Placental epithelial cell (primary cell): ENCODE data around the gene SRPK3. TPM values are rescaled to one million over a fixed set of nuclear protein-coding genes. Genes with fewer than 3 reads are reported as not detected.

ENCODE experiments used
- total RNA-seq: library from RNA; depleted of rRNA; stranded (reverse); fragments of >200 nt; gene quantifications from 2 replicates; pipeline ENCODE4 v1.2.3, GENCODE V29; 2012

Gene SRPK3, protein sequence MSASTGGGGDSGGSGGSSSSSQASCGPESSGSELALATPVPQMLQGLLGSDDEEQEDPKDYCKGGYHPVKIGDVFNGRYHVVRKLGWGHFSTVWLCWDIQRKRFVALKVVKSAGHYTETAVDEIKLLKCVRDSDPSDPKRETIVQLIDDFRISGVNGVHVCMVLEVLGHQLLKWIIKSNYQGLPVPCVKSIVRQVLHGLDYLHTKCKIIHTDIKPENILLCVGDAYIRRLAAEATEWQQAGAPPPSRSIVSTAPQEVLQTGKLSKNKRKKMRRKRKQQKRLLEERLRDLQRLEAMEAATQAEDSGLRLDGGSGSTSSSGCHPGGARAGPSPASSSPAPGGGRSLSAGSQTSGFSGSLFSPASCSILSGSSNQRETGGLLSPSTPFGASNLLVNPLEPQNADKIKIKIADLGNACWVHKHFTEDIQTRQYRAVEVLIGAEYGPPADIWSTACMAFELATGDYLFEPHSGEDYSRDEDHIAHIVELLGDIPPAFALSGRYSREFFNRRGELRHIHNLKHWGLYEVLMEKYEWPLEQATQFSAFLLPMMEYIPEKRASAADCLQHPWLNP
- under 0.01 and 1.1 TPM in 2 replicates for total RNA-seq

DNA sequence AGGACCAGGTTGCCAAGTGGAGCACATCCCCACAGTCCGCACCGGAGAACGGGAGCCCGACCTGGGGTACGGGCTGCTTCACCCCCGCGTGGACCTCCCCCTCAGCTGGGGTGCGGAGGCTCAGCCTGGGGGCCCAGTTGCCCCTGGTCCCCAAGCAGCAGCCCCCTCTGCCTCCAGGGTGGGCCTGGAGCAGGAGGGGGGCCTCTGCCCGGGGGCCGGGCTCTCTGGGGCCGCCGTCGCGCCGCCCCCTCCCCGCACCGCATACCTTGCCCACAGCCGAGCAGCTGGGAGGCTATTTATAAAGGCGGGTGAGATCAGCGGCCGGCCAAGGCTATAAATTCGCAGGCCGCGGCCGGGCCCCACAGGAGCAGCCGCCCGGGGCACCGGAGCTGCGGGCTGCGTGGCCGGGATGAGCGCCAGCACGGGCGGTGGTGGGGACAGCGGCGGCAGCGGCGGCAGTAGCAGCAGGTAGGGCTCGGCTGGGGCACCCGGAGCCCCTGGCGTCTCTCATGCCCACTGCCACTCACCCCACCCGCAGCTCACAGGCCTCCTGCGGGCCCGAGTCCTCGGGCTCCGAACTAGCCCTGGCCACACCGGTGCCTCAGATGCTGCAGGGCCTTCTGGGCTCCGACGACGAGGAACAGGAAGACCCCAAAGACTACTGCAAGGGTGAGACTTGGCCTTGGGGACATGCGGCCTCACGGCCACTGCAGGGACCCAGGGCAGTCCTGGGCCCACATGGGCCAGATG lies at the start of gene SRPK3:
Gene SRPK3 (plus strand): TSS at position 364 of the 750 bp plus-strand sequence. CDS start 46 bp downstream, at position 410.

DNA sequence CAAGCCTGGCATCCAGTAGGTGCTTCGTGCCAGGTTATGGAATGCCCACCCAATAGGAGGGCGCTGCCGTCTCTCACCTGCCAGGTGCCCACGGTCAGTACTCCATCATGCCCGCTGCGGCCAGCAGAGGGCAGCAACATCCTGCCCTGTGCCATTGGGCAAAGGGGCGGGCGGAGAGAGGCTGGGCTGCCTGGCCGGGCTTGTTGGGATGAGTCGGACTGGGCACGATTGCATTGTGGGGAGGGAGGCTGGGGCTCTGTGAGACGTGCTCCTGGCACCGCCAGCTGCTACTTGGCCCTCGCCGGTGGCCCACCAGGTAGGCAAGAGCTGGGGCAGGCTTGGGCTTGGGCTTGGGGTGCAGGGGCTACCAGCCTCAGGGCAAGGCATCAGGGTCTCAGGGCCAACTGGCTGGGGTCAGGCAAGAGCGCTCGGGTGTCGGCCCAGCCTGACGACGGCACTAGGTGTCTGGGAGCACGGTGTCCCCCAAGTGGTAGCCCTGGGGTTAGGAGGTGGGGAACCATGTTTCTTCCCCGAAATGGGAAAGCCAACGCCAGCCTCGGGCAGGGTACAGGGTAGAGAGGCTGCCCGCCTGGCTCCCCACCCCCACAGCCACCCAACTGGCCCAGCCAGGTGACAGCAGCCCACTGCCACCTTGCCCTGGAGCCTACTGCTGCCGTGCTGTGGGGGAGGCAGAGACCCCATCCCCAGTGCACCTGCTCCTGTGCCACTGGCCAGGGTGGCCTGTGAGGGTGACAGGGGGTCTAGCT lies 16.7 kb upstream of the SRPK3 start, which contains the start of gene PLXNB3:
Gene PLXNB3 (plus strand): TSS at position 261 of the 767 bp plus-strand sequence. CDS start 1,287 bp downstream, outside the sequence.

GRCh38 chrX:153794018-153794896 lies 13.4 kb downstream of the SRPK3 start, which contains the start of the genes IDH3G and SSR4:
TSS of gene IDH3G (minus strand) at chrX:153794375. CDS start at chrX:153794326, 49 bp downstream.
TSS of gene SSR4 (plus strand) at chrX:153794668. CDS start at chrX:153794688, 20 bp downstream.

GRCh38 chrX:153829799-153830639 lies 49.2 kb downstream of the SRPK3 start, which contains the start of gene PDZD4:
TSS of gene PDZD4 (minus strand) at chrX:153830544. CDS start at chrX:153830298, 246 bp downstream.

Other genes starting within 250 kb of the SRPK3 start
- 22.0 and 35.5 TPM in 2 replicates for gene CCNQ, start 181.9 kb upstream of the SRPK3 start, total RNA-seq
- gene DUSP9, start 133.8 kb upstream of the SRPK3 start, total RNA-seq = under 0.01 and 0.54 TPM in 2 replicates
- gene PNCK, start 107.2 kb upstream of the SRPK3 start, total RNA-seq = 5.1 TPM in 1 of 2 replicates, not detected in the other
- gene SLC6A8, start 93.1 kb upstream of the SRPK3 start, total RNA-seq = 2.7 and 4.0 TPM in 2 replicates
- 90.3 and 146 TPM in 2 replicates for gene BCAP31, start 56.7 kb upstream of the SRPK3 start, total RNA-seq
- 11.0 and 12.4 TPM in 2 replicates for gene ABCD1, start 56.2 kb upstream of the SRPK3 start, total RNA-seq
- gene PLXNB3, start 16.8 kb upstream of the SRPK3 start, total RNA-seq = 0.39 and 2.3 TPM in 2 replicates
- gene IDH3G, start 13.3 kb downstream of the SRPK3 start, total RNA-seq = 43.2 and 78.4 TPM in 2 replicates
- 157 and 199 TPM in 2 replicates for gene SSR4, start 13.6 kb downstream of the SRPK3 start, total RNA-seq
- 0.39 TPM in 1 of 2 replicates, not detected in the other for gene PDZD4, start 49.5 kb downstream of the SRPK3 start, total RNA-seq
- gene L1CAM, start 105.1 kb downstream of the SRPK3 start, total RNA-seq = 0.22 and 0.39 TPM in 2 replicates
- not detected in 2 replicates for gene AVPR2, start 123.6 kb downstream of the SRPK3 start, total RNA-seq
- 2.9 and 5.9 TPM in 2 replicates for gene ARHGAP4, start 145.2 kb downstream of the SRPK3 start, total RNA-seq
- gene NAA10, start 154.0 kb downstream of the SRPK3 start, total RNA-seq = 32.6 and 69.1 TPM in 2 replicates
- under 0.01 and 0.11 TPM in 2 replicates for gene RENBP, start 163.6 kb downstream of the SRPK3 start, total RNA-seq
- 21.6 and 43.1 TPM in 2 replicates for gene HCFC1, start 190.8 kb downstream of the SRPK3 start, total RNA-seq
- 9.0 and 9.4 TPM in 2 replicates for gene TMEM187, start 191.7 kb downstream of the SRPK3 start, total RNA-seq
- 29.4 and 86.4 TPM in 2 replicates for gene IRAK1, start 238.9 kb downstream of the SRPK3 start, total RNA-seq